Measurements from ENCODE around the gene PCDHGA12. TPM values are rescaled to one million over a fixed set of nuclear protein-coding genes. Genes with fewer than 3 reads are reported as not detected.
"Not testable (repeated sequence)": the region's sequence is repeated elsewhere in the genome, so short reads cannot be mapped to it uniquely, and the experiment has no call there.

The PCDHGA12 gene
- total and polyA plus RNA-seq, 2 of the 8 experiments (the other 6 are each of a cell fraction or from before 2014, with no cell fraction given), result 0.88 to 1.3 TPM

- TF ChIP-seq PHF8 (conservative IDR thresholded peaks at IDR 0.05; ENCODE audit: low read depth, low read length), result no peak
- no peak for TF ChIP-seq SUZ12 (IDR thresholded peaks at IDR 0.05; ENCODE audit: low read length)
- no peak for TF ChIP-seq SIRT6 (IDR thresholded peaks at IDR 0.05; ENCODE audit: low read length)
- TF ChIP-seq TEAD4 (IDR thresholded peaks at IDR 0.05; ENCODE audit: low read depth, low read length), result no peak
- TF ChIP-seq NRF1 (IDR thresholded peaks at IDR 0.05; ENCODE audit: low read depth, low read length), result no peak
- no peak for TF ChIP-seq HDAC6 (IDR thresholded peaks at IDR 0.05; ENCODE audit: low read depth, low read length)
- TF ChIP-seq CTBP2 (IDR thresholded peaks at IDR 0.05; ENCODE audit: borderline replicate concordance, insufficient read depth, insufficient read length, low read length), result no peak
- no peak for TF ChIP-seq POLR2A (IDR thresholded peaks at IDR 0.05; ENCODE audit: control extremely low read depth in 1 of 2, low read depth in 2 of 2, low read length in 2 of 2)
- no peak for TF ChIP-seq TAF7 (optimal IDR thresholded peaks at IDR 0.05; ENCODE audit: borderline replicate concordance, low read depth, low read length)
Measured at GRCh38 chr5:141431286-141431685, 979 bp downstream of the PCDHGA12 start (continued).

- H2BK120ac ChIP-seq (replicated peaks; ENCODE audit: low read depth, low read length); H3K79me1 ChIP-seq (ENCODE audit: low read depth, low read length); H3K14ac ChIP-seq (ENCODE audit: insufficient read length); H2AFZ ChIP-seq (ENCODE audit: low read length); H3K56ac ChIP-seq (replicated peaks; ENCODE audit: insufficient read length, low read depth, low read length); H2AK5ac ChIP-seq (ENCODE audit: low read depth, low read length); H3K79me2 ChIP-seq (ENCODE audit: control insufficient read depth in 1 of 2, insufficient read depth in 2 of 2, low read length in 2 of 2); H3K27ac ChIP-seq (ENCODE audit: low read depth, low read length); H2BK12ac ChIP-seq (ENCODE audit: low read depth, low read length); H3K4me2 ChIP-seq (ENCODE audit: insufficient read depth in 1 of 2, low read depth in 2 of 2, low read length in 2 of 2); H3K4me1 ChIP-seq (replicated peaks in 1 of 4; ENCODE audit: control insufficient read depth in 3 of 4, insufficient read depth in 4 of 4, low read length in 3 of 4); DNase-seq (ENCODE audit: low read depth in 1 of 2, low spot score in 2 of 2); H3K23ac ChIP-seq (ENCODE audit: insufficient read length); POLR2A ChIA-PET (ENCODE audit: partially characterized antibody); H3K4me3 ChIP-seq (ENCODE audit: extremely low read depth in 1 of 4, insufficient read depth in 2 of 4, low read depth in 3 of 4, low read length in 4 of 4); H3K18ac ChIP-seq (ENCODE audit: extremely low read depth, low read length); H3K23me2 ChIP-seq (ENCODE audit: low read depth, low read length); H4K8ac ChIP-seq (ENCODE audit: extremely low read depth, insufficient read depth, low read length); H2BK5ac ChIP-seq (ENCODE audit: low read depth, low read length); FAIRE-seq; H4K91ac ChIP-seq (replicated peaks; ENCODE audit: insufficient read length, low read length); H4K5ac ChIP-seq (ENCODE audit: insufficient read length, low read depth, low read length); H2BK20ac ChIP-seq (ENCODE audit: low read length); H3K4ac ChIP-seq (replicated peaks; ENCODE audit: insufficient read length, low read depth, low read length); H3K27me3 ChIP-seq (replicated peaks in 1 of 4; ENCODE audit: control insufficient read depth in 3 of 4, extremely low read depth in 1 of 4, insufficient read depth in 3 of 4, low read length in 3 of 4); H3K9ac ChIP-seq (replicated peaks in 1 of 4; ENCODE audit: extremely low read depth in 1 of 4, low read depth in 3 of 4, low read length in 3 of 4); H2BK15ac ChIP-seq (ENCODE audit: low read length); H4K20me1 ChIP-seq (replicated peaks in 1 of 2; ENCODE audit: control insufficient read depth in 1 of 2, insufficient read depth in 2 of 2, low read length in 2 of 2): not testable (repeated sequence)
- WGBS, 2 experiments (ENCODE audit: extremely low coverage in 1 of 2, insufficient coverage in 1 of 2, insufficient read length in 1 of 2, insufficient replicate concordance in 2 of 2, low coverage in 1 of 2, low lambda C conversion rate in 2 of 2, missing lambda C conversion rate in 1 of 2), result 88% methylated on average over 25 of the region's 38 CpGs; no CpG with 5 or more reads in 1 of the 2 experiments
- peaks cover 28 to 40% of the 10 kb centered on the region in 2 experiments for H3K9me3 ChIP-seq (ENCODE audit: insufficient read depth in 2 of 2, low read depth in 1 of 2, low read length in 1 of 2)
- peaks cover 0 to 14% (median under 1%) of the 10 kb centered on the region in 4 experiments; a peak in 3 of 8 replicates for H3K36me3 ChIP-seq (ENCODE audit: control insufficient read depth in 2 of 4, insufficient read depth in 4 of 4, low read length in 3 of 4)
- CTCF ChIA-PET (ENCODE audit: partially characterized antibody), result interaction anchor here (1.1 to 7.0 kb wide), 6 partner anchors 13 to 132 kb away, joined by 3 to 67 read pairs (median 10); partner anchors contain the start of genes PCDHGA10, PCDHGA11, PCDHGB6 and PCDHGB7
Measured at GRCh38 chr5:141432308-141432707, 2.0 kb downstream of the PCDHGA12 start.
